ENCODE results near the gene ACTR10.

Gene ACTR10

GRCh38 chr14:58199726-58200479 is at the start of gene ACTR10:
TSS of gene ACTR10 (plus strand) at chr14:58200149. CDS start at chr14:58200218, 69 bp downstream.
- TF ChIP-seq CTCF (conservative IDR thresholded peaks at IDR 0.05) = no peak
- peak within 1 kb of the TSS; percentile 87 for H3K27ac ChIP-seq

- H3K27ac ChIP-seq = no peak overlapping the region
- TF ChIP-seq CTCF (conservative IDR thresholded peaks at IDR 0.05) = no peak
These were observed 49.6 kb upstream of the ACTR10 start for GRCh38 chr14:58150243-58150805.

GRCh38 chr14:58151133-58152013 is 48.6 kb upstream of the ACTR10 start:
- TF ChIP-seq CTCF (conservative IDR thresholded peaks at IDR 0.05) = no peak
- H3K27ac ChIP-seq = peak overlapping the region; percentile 44; the same call in 1 of the 2 replicates

GRCh38 chr14:58152014-58152857 is 47.7 kb upstream of the ACTR10 start, which contains the start of gene ARMH4:
TSS of gene ARMH4 (minus strand) at chr14:58152213. CDS start at chr14:58139358, 12,855 bp downstream.
- peak within 1 kb of the TSS; percentile 44; the same call in 1 of the 2 replicates for H3K27ac ChIP-seq

GRCh38 chr14:58160561-58160960 is 39.4 kb upstream of the ACTR10 start:
- no peak for TF ChIP-seq CTCF (conservative IDR thresholded peaks at IDR 0.05)
- H3K27ac ChIP-seq = no peak overlapping the region

More at GRCh38 chr14:58152014-58152857, 47.7 kb upstream of the ACTR10 start, which contains the start of gene ARMH4:
- TF ChIP-seq CTCF (conservative IDR thresholded peaks at IDR 0.05) = 0 out of 2 replicates have a peak, but pooled peaks have one; percentile 13

GRCh38 chr14:58166005-58166983 is 33.7 kb upstream of the ACTR10 start:
- H3K27ac ChIP-seq = no peak overlapping the region
- TF ChIP-seq CTCF (conservative IDR thresholded peaks at IDR 0.05) = peak; percentile 93

All from VCaP (cell line).